ENCODE results near the gene TTC23. TPM values are rescaled to one million over a fixed set of nuclear protein-coding genes. Genes with fewer than 3 reads are reported as not detected.

The TTC23 gene
- total RNA-seq, 1 experiment from 2014 or later = 17.8 TPM

- no peaks in the 10 kb centered on the region for H3K9me3 Mint-ChIP-seq
- H3K36me3 Mint-ChIP-seq = peaks cover 12% of the 10 kb centered on the region
- CTCF ChIA-PET = no interaction called here
- no peak overlapping the region for H3K4me3 Mint-ChIP-seq
- DNase-seq (ENCODE audit: low spot score) = no peak
- TF ChIP-seq RORB (CRISPR knock-in tag; IDR thresholded peaks at IDR 0.05) = no peak
- H3K4me1 Mint-ChIP-seq = no peaks in the 10 kb centered on the region
- POLR2A ChIA-PET = no interaction called here
- H3K27ac Mint-ChIP-seq = no peak overlapping the region
- no peaks in the 10 kb centered on the region for H3K27me3 Mint-ChIP-seq (ENCODE audit: low read depth)
- ATAC-seq = no peak
Measured at GRCh38 chr15:99172171-99172570, 77.2 kb downstream of the TTC23 start.

- Mint-ChIP-seq H3K27ac (no peak overlapping the region), H3K36me3 (peaks cover 12% of the 10 kb centered on the region), H3K27me3 (ENCODE audit: low read depth) (no peaks in the 10 kb centered on the region), H3K4me3 (no peak overlapping the region), H3K9me3 (no peaks in the 10 kb centered on the region), H3K4me1 (no peaks in the 10 kb centered on the region)
- no peak for DNase-seq (ENCODE audit: low spot score)
- POLR2A ChIA-PET = interaction anchor here (0.6 kb wide), 1 partner anchor 19 kb away, joined by 4 read pairs; no protein-coding TSS in a partner anchor
- TF ChIP-seq USF1 (CRISPR knock-in tag; IDR thresholded peaks at IDR 0.05) (no peak), TCF7 (CRISPR knock-in tag; IDR thresholded peaks at IDR 0.05; ENCODE audit: low read depth) (no peak), KAT7 (CRISPR knock-in tag; IDR thresholded peaks at IDR 0.05; ENCODE audit: borderline replicate concordance) (no peak), HMGA2 (CRISPR knock-in tag; IDR thresholded peaks at IDR 0.05) (no peak), MAX (CRISPR knock-in tag; IDR thresholded peaks at IDR 0.05) (no peak), ZNF512 (CRISPR knock-in tag; IDR thresholded peaks at IDR 0.05; ENCODE audit: borderline replicate concordance) (no peak)
- TF ChIP-seq, protein P1, sequence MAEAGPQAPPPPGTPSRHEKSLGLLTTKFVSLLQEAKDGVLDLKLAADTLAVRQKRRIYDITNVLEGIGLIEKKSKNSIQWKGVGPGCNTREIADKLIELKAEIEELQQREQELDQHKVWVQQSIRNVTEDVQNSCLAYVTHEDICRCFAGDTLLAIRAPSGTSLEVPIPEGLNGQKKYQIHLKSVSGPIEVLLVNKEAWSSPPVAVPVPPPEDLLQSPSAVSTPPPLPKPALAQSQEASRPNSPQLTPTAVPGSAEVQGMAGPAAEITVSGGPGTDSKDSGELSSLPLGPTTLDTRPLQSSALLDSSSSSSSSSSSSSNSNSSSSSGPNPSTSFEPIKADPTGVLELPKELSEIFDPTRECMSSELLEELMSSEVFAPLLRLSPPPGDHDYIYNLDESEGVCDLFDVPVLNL (CRISPR knock-in tag; IDR thresholded peaks at IDR 0.05; ENCODE audit: borderline replicate concordance, low read depth) = no peak
- ATAC-seq = no peak
- CTCF ChIA-PET = interaction anchor here (0.5 kb wide), 1 partner anchor 649 kb away, joined by 6 read pairs; no protein-coding TSS in a partner anchor
Measured at GRCh38 chr15:99170476-99171065, 78.8 kb downstream of the TTC23 start.

DNA sequence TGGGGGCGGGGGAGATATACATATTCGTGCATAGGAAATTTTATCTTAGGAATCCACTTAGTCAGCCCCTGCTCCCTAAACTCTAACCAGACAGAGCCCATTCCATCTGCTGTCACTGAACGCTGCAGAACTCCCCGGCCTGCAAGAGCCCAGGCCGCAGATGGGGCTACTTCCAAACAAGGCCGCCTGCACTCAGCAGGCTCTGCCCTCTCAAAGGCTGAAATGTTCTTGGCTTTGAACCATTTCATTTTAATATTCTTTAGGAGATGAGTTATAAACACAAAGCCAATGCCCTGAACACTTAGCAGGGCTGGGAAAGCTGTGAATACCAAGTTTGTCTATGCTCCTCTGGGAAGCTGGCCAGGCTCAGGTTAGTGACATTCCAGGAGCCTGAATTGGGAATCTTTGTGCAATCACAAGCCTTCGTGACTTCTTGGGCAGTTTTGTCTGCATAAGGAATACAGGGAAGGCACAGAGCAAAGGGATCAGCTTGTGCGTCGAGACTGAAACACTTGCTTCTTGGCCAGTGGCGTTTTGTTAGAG lies 79.5 kb downstream of the TTC23 start:
- Mint-ChIP-seq H3K9me3 (no peaks in the 10 kb centered on the region), H3K4me3 (no peak overlapping the region), H3K27ac (no peak overlapping the region), H3K4me1 (no peaks in the 10 kb centered on the region), H3K27me3 (ENCODE audit: low read depth) (no peaks in the 10 kb centered on the region), H3K36me3 (peaks cover 12% of the 10 kb centered on the region)
- ATAC-seq = no peak
- CTCF ChIA-PET = interaction anchor here (0.5 to 0.7 kb wide), 2 partner anchors 65 to 648 kb away, joined by 4 to 6 read pairs; partner anchors contain the start of gene SYNM
- no peak for DNase-seq (ENCODE audit: low spot score)
- TF ChIP-seq NR2C2 (CRISPR knock-in tag; IDR thresholded peaks at IDR 0.05) = no peak
- TF ChIP-seq, protein P2, sequence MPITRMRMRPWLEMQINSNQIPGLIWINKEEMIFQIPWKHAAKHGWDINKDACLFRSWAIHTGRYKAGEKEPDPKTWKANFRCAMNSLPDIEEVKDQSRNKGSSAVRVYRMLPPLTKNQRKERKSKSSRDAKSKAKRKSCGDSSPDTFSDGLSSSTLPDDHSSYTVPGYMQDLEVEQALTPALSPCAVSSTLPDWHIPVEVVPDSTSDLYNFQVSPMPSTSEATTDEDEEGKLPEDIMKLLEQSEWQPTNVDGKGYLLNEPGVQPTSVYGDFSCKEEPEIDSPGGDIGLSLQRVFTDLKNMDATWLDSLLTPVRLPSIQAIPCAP (CRISPR knock-in tag; IDR thresholded peaks at IDR 0.05) = no peak
- TF ChIP-seq TEAD1 (CRISPR knock-in tag; IDR thresholded peaks at IDR 0.05) = no peak
- TF ChIP-seq PRRX2 (CRISPR knock-in tag; IDR thresholded peaks at IDR 0.05) = no peak
- no peak for TF ChIP-seq ZNF317 (CRISPR knock-in tag; IDR thresholded peaks at IDR 0.05; ENCODE audit: borderline replicate concordance, low read depth)
- TF ChIP-seq FOXK1 (CRISPR knock-in tag; IDR thresholded peaks at IDR 0.05) = no peak
- TF ChIP-seq FOXJ3 (CRISPR knock-in tag; IDR thresholded peaks at IDR 0.05; ENCODE audit: borderline replicate concordance) = no peak
- TF ChIP-seq ZNF263 (CRISPR knock-in tag; IDR thresholded peaks at IDR 0.05; ENCODE audit: low read depth) = no peak
- TF ChIP-seq KAT7 (CRISPR knock-in tag; IDR thresholded peaks at IDR 0.05; ENCODE audit: borderline replicate concordance) = no peak
- no peak for TF ChIP-seq JUN (CRISPR knock-in tag; IDR thresholded peaks at IDR 0.05)
- POLR2A ChIA-PET = interaction anchor here (0.6 kb wide), 1 partner anchor 20 kb away, joined by 4 read pairs; no protein-coding TSS in a partner anchor

All from WTC11 (cell line).